T follicular helper cell (primary cell): ENCODE data around the gene POLR1B.
"Not testable (repeated sequence)": the region's sequence is repeated elsewhere in the genome, so short reads cannot be mapped to it uniquely, and the experiment has no call there.

ENCODE experiments used
- DNase-seq: peaks from one replicate; pipeline ENCODE4 v3.0.0-alpha.2; 2020; ENCODE audit warnings: low read depth
- total RNA-seq, 2 experiments: gene quantifications; one replicate each; lab custom pipeline; 2026; lab: John Stamatoyannopoulos, UW

Gene POLR1B, protein sequence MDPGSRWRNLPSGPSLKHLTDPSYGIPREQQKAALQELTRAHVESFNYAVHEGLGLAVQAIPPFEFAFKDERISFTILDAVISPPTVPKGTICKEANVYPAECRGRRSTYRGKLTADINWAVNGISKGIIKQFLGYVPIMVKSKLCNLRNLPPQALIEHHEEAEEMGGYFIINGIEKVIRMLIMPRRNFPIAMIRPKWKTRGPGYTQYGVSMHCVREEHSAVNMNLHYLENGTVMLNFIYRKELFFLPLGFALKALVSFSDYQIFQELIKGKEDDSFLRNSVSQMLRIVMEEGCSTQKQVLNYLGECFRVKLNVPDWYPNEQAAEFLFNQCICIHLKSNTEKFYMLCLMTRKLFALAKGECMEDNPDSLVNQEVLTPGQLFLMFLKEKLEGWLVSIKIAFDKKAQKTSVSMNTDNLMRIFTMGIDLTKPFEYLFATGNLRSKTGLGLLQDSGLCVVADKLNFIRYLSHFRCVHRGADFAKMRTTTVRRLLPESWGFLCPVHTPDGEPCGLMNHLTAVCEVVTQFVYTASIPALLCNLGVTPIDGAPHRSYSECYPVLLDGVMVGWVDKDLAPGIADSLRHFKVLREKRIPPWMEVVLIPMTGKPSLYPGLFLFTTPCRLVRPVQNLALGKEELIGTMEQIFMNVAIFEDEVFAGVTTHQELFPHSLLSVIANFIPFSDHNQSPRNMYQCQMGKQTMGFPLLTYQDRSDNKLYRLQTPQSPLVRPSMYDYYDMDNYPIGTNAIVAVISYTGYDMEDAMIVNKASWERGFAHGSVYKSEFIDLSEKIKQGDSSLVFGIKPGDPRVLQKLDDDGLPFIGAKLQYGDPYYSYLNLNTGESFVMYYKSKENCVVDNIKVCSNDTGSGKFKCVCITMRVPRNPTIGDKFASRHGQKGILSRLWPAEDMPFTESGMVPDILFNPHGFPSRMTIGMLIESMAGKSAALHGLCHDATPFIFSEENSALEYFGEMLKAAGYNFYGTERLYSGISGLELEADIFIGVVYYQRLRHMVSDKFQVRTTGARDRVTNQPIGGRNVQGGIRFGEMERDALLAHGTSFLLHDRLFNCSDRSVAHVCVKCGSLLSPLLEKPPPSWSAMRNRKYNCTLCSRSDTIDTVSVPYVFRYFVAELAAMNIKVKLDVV
- 71.3 to 216 reads per million in 2 experiments for total RNA-seq

DNA sequence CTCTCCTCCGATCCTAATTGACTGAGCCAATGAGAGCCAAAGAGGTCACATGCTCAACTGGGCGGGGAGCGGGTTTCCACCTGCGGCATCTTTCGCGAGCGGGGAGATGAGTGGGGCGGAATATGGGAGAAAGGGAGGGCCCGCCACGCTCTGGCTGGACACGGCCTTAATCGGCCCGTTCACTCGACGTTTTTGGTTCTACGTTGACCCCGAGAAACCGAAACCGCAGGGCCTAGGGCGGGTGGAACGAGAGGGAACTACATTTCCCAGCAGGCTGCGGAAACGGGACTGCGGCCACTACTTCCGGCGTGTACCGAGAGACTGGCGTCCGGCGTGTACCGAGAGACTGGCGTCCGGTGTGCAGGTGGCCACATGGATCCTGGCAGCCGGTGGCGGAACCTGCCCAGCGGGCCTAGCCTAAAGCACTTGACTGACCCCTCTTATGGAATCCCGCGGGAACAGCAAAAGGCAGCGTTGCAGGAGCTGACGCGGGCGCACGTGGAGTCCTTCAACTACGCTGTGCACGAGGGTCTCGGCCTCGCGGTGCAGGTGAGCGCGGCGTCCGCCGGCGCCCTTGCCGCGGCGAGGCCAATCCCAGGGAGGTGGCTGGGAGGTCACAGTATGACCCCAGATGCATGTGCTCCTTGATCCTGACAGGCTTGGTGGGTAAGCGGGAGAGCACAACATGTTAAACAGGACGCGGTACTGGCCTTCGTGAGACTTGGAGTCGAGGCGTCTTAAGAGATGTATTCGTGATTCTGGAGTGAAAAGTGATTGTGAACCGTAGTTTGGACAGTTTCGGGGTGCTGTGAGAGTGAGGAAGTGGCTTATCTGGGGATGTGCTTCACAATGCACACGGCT is at the start of gene POLR1B:
Gene POLR1B, plus strand, starts transcription at position 343 of the 861 bp plus-strand sequence. Its CDS starts 30 bp downstream, at position 373.
- DNase-seq = peak; percentile 67

DNA sequence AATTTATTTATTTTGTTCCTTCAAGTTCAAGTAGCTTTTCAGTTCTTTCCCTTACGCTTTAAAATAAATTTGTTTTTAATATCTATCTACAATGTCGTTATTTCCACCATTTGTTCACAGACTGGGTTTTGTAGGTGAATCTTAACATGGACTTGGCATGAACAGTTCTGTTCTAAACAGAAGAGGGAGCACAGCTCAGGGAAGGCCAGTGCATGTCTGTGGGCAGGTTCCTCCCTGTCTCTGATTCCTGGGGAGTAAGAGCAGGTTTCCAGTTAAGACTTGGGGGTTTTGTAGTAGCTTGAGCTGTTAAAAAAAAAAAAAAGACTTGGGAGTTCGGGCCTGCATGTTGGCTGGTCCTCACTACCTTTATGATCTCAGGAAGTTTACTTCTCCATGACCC is 49.2 kb upstream of the POLR1B start:
- no peak for DNase-seq

DNA sequence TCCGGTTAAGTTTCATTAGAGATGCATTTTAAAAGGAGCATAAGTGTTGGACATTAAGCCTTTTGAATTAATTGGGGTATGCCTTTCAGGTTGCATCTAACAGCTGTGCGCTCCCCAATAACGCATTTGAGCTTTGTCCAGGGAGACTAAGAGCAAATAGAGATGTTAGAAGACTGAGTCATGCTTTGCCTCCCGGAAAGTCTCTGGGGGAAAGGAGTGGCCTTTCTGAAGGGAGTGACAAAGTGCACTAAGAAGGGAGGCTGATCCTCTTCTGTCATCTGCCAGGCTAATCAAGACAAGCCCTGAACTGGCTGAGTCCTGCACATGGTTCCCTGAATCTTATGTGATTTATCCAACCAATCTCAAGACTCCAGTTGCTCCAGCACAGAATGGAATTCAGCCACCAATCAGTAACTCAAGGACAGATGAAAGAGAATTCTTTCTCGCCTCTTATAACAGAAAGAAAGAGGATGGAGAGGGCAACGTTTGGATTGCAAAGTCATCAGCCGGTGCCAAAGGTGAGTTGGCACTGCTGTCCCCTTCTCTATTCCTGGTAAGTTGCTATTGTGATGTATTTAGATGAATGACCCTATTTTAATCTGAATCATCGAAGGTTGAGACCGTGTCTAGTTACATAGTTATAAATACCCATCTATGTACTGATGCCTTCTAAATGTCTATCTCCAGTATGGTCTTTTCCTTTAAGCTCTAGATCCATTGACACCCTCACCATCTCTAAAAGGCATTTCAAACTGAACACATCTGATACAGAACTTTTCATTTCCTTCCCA is 48.2 kb upstream of the POLR1B start:
- no peak for DNase-seq

DNA sequence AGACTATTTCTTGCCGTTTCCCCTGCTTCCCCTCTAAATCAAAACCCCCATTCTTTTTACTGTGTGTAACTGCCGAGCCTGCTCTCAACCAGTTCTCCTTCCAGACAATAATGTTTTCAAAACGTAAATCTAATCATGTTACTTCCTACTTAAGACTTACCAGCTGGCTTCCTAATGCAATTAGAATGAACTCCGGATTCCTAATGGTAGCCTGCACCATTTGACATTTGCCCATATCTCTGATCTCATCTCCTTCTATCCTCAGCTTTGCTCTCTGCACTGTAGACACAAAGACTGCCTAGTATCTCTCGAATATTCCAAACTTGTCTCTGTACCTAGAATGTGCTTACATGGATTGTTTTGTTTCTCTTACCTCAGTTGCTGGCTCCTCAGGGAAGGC is 47.4 kb upstream of the POLR1B start:
- no peak for DNase-seq

DNA sequence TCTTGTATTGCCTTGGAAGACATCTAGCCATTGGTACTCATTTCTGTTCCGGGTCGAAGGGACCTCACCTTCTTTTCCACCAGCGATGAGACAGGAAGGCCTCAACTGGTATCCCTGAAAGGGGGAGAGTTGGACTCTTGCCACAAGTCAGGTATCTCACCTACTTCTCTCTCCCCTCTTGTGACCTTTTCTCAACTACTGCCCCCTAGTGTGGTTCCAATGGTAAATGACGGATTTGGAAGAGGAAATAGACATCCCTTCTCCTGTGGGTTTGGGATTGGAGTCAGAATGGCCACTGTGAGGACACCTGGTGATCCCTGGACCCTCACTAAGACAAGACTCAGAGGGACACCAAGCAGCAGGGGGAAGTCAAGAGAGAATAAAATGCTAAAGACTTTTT is 46.4 kb upstream of the POLR1B start:
- not testable (repeated sequence) for DNase-seq

DNA sequence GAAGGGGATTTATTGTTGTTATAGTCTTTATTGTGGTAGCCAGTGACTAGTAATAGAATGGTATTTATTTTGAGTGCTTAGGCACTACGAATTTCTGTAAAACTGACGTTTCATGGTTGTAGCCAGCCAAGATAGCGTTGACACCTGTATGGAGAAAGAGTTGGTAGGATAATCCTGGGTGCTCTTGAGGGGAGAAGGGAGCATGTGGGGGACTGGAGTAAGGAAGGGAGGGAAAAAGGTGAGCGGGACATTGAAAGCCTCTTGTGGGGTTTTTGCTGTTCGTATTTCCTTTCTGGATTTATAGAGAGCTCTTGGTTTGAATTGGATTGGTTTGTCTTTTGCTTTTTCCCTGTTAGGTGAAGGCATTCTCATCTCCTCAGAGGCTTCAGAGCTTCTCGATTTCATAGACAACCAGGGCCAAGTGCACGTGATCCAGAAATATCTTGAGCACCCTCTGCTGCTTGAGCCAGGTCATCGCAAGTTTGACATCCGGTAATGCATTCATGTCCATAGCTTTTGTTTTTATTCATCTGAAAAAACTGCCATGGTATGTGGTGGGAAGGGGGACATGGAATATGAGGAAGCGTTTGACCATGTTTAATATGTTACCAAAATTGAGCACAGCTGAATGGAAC is 41.3 kb upstream of the POLR1B start:
- DNase-seq = peak; percentile 24

DNA sequence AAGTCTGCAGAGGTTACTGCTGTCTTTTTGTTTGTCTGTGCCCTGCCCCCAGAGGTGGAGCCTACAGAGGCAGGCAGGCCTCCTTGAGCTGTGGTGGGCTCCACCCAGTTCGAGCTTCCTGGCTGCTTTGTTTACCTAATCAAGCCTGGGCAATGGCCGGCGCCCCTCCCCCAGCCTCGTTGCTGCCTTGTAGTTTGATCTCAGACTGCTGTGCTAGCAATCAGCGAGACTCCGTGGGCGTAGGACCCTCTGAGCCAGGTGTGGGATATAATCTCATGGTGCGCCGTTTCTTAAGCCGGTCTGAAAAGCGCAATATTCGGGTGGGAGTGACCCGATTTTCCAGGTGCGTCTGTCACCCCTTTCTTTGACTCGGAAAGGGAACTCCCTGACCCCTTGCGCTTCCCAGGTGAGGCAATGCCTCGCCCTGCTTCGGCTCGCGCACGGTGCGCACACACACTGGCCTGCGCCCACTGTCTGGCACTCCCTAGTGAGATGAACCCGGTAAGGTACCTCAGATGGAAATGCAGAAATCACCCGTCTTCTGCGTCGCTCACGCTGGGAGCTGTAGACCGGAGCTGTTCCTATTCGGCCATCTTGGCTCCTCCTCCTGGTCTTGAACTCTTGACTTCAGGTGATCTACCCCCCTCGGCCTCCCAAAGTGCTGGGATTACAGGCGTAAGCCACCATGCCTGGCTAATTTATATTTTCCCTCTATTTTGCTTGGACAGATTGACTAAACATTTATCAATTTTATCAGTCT is 32.8 kb upstream of the POLR1B start:
- DNase-seq = not testable (repeated sequence)

DNA sequence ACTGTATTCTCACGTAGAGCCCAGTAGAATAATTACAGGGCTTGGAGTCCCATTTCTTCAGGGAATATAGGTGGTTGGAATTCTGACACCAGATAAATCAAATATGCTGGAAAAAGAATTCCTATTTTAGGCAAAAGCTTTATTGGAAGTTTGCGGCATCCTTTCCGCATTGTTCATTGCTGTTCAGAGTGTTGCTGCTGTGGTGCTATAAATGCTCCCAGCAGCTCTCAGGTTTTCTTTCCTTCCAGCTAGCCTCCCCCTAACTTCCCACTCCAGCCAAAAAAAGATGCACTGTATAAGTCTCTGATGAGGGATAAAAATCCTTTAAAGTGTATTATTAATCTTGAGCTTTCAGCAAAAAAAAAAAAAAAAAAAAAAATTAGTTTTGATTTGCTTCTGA is 25.5 kb upstream of the POLR1B start:
- no peak for DNase-seq

DNA sequence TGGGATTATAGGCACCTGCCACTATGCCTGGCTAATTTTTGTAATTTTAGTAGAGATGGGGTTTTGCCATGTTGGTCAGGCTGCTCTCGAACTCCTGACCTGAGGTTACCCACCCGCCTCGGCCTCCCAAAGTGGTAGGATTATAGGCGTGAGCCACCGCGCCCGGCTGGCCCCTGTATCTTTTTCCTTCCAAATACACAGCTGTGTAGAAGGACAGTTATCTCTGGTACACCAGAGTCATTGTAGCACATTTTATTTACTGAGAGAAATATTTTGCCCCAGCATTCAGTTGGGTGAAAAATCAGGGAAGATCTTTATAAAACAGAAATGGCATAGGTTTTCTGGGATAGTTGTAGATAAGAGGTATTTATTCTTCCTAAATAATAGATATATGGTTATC is 23.5 kb upstream of the POLR1B start:
- no peak for DNase-seq

DNA sequence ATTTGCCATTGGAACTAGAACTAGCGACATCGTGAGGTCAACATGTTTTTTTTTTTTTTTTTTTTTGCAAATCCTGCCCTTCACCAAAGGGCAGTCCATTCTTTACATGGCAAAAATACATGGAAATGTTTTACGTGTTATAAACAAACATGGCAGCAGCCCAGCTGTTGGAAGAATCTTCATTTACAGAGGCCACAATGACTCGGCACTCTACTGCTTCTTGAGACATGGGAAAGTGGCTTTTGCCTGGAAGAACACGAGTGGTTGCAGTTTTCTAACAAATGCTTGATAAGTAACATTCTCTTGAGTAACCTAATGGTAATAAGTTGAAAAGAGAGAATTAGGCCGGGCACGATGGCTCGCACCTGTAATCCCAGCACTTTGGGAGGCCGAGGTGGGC is 22.8 kb upstream of the POLR1B start:
- DNase-seq = no peak

DNA sequence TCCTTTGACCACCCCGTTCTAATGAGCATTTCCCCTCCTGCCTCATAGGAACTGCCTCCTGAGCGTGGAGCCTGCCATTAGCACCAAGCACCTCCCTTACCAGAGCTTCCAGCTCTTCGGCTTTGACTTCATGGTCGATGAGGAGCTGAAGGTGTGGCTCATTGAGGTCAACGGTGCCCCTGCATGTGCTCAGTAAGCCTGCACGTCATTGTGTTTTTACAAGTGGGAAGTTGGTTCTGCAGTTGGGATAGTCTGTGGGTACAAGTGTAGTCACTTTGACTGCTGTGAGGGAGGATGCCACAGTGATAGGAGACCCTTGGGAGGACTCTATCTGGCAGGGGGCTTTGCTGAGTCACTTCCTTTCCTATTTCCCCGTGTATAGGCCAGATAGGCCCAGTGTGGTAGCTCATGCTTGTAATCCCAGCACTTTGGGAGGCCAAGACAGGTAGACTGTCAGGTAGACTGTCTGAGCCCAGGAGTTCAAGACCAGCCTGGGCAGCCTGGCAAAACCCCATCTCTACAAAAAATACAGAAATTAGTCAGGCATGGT is 22.0 kb upstream of the POLR1B start:
- DNase-seq = no peak

DNA sequence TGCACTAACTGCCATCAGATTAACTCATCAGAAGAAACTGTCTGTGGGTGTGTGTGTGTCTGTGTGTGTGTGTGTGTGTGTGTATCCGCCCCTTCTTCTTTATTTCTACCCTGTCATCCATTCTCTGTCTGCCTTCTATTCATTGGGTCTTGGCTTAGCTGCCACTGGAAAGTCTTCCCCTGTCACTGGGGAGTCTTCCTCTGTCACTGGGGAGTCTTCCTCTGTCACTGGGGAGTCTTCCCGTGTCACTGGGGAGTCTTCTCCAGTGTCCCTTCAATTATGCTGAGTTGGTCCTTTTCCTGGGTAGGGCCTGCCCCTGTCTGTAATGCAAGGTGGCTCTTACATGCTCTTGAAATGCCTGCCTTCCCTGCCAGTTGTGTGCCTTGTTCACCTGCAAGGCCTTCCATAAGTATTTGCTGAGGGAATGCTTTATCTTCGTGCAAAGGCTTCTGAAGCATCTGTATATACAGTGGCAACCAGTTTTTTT is 18.9 kb upstream of the POLR1B start:
- DNase-seq = no peak

DNA sequence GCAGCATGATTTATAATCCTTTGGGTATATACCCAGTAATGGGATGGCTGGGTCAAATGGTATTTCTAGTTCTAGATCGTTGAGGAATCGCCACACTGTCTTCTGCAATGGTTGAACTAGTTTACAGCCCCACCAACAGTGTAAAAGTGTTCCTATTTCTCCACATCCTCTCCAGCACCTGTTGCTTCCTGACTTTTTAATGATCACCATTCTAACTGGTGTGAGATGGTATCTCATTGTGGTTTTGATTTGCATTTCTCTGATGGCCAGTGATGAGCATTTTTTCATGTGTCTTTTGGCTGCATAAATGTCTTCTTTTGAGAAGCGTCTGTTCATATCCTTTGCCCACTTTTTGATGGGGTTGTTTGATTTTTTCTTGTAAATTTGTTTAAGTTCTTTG is 18.0 kb upstream of the POLR1B start:
- DNase-seq = not testable (repeated sequence)

DNA sequence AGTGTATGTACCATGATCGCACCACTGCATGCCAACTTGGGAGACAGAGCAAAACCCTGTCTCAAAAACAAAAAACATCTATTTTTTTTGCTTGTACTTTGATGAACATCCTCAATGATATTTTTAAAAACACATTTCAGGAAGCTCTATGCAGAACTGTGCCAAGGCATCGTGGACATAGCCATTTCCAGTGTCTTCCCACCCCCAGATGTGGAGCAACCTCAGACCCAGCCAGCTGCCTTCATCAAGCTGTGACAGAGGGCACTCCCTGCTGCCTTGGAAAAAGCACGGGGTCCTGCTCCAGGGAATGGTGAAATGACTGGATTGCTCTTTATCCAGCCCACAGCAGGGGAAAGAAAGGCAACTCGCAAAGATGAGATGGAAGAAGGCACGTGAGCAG is 13.7 kb upstream of the POLR1B start:
- DNase-seq = no peak

DNA sequence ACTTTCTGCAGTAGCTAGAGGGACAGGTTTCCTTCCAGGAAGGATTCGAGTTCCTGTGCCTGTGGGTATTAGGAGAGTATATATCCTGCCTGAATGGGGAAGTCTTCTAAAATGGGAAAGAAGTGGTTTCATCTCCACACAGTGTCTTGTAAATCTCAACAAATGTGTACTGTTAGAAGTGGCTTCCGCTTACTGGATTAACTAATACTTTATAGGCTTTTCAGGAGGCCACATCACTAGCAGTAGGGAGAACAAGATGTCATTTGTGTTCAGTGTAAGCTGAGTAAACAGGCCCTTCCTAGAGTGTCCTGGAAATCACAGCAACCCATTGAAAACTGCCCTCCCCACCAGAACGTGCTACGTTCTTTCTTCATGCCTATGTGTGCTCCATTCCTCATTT is 12.5 kb upstream of the POLR1B start:
- no peak for DNase-seq

DNA sequence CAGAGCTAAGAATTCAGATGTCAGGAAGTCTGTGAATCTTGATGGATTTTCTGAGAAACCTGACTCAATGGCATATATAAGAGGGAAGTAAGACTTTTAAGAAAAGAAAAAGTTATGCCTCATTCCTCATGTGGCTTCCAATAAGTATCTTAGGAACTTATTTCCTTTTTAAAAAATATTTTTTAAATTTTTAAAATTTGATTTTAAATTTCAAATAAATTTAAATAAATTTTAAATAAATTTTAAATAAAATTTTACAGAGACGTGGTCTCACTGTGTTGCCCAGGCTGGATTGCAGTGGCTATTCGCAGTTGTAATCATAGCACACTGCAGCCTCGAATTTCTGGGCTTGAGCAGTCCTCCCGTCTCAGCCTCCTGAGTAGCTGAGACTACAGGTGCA is 11.5 kb upstream of the POLR1B start:
- DNase-seq = no peak

DNA sequence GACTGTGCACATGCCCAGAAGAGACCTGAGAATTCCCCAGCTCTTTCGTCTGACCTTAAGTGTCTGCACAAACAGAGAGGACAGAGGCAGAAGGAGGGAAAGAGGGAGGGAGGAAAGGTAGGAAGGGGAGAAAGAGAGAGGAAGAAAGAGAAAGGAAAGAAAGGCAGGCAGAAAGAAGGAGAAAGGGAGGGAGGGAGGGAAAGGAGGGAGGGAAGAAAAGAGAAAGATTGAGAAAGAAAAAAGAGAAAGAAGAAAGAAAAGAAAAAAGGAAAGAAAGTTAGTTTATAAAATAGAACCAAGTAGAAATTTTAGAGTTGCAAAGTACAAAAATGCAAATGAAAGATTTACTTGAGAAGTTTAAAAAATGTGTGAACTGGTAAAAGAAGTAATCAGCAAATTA is 7.4 kb upstream of the POLR1B start:
- DNase-seq = no peak

DNA sequence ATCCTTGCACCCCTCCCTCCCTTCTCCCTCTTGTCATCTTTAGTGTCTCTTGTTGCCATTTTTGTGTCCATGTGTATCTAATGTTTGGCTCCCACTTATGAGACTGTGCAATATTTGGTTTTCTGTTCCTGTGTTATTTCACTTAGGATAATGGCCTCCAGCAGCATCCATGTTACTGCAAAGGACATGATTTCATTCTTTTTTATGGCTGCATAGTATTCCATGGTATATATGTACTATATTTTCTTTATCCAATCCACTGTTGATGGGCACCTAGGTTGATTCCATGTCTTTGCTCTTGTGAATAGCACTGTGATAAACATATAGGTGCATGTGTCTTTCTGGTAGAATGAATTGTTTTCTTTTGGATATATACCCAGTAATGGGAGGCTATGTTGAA is 5.6 kb upstream of the POLR1B start:
- not testable (repeated sequence) for DNase-seq

DNA sequence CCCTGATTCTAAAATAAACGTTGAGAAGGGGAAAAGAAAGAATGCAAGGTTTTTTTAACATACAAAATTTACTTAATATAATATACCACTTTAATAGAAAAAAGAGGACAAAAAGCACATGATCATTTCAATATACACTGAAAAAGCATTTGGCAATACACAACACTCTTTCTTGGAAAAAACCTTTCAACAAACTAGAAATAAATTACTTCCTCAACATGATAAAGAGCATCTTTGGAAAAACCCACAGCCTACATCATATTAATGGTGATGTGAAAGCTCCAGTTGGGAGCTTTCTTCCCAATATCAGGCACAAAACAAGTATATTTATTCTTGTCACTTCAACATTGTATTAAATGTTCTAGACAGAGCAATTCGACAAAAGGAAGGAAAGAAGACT is 3.0 kb upstream of the POLR1B start:
- DNase-seq = no peak
